SK-N-SH (cell line): ENCODE measurements around the gene ATP6V0E2. TPM values are rescaled to one million over a fixed set of nuclear protein-coding genes. Genes with fewer than 3 reads are reported as not detected.

Experiments
- CTCF ChIA-PET: fragments of 300-600, 350-600 bp; formaldehyde crosslinking; extraction: SDS; loops from one replicate; lab custom pipeline; 2021; lab: Yijun Ruan, JAX
- POLR2A ChIA-PET: fragments of 350-600 bp; sonication (Branson Sonifier 250); formaldehyde crosslinking; extraction: SDS; loops from one replicate; lab custom pipeline; 2020; ENCODE audit warnings: antibody characterized with exemption, inconsistent platforms; lab: Yijun Ruan, JAX
- DNase-seq: peaks from one replicate; pipeline ENCODE4 v3.0.0; 2012
- H2AFZ ChIP-seq: fragments of 200-600 bp; sonication (generic); 2 replicates; pipeline ENCODE4 v1.8.1; 2016; ENCODE audit warnings: antibody characterized with exemption, mild to moderate bottlenecking, low read depth
- H3F3A ChIP-seq: fragments of 200-600 bp; sonication (generic); replicated peaks from 2 replicates; pipeline ENCODE3; 2016; ENCODE audit warnings: antibody characterized with exemption, mild to moderate bottlenecking; ENCODE audit not compliant: insufficient read depth
- H3K27ac ChIP-seq, 2 experiments: fragments of 200-500 bp in 1 of 2; fragments of 200-600 bp in 1 of 2; sonication (Bioruptor generic) in 1 of 2; sonication (generic), shearing (Covaris generic) in 1 of 2; 2 replicates each; pipeline versions ENCODE4 v1.5.1 to v1.6.1; 2014 to 2016; ENCODE audit warnings: low read depth in 2 of 2, inconsistent platforms in 1 of 2, low read length in 1 of 2, mild to moderate bottlenecking in 1 of 2, mixed read lengths in 1 of 2
- H3K27me3 ChIP-seq: fragments of 200-600 bp; sonication (generic), shearing (Covaris generic); 2 replicates; pipeline ENCODE4 v1.6.1; 2016; ENCODE audit warnings: mixed run types; ENCODE audit not compliant: insufficient read depth
- H3K36me3 ChIP-seq, 2 experiments: fragments of 200-500 bp in 1 of 2; fragments of 200-600 bp in 1 of 2; sonication (Bioruptor generic) in 1 of 2; sonication (generic) in 1 of 2; replicated peaks in 1 of 2; 2 replicates each; pipeline versions ENCODE3 to v1.5.1; 2014 to 2016; ENCODE audit warnings: low read length in 1 of 2, mild to moderate bottlenecking in 1 of 2; ENCODE audit not compliant: insufficient read depth in 2 of 2, control insufficient read depth in 1 of 2
- H3K4me1 ChIP-seq, 2 experiments: fragments of 200-500 bp in 1 of 2; fragments of 200-600 bp in 1 of 2; sonication (Bioruptor generic) in 1 of 2; sonication (generic), shearing (Covaris generic) in 1 of 2; 2 replicates each; pipeline versions ENCODE4 v1.5.1 to v1.6.1; 2014 to 2016; ENCODE audit warnings: low read depth in 1 of 2, low read length in 1 of 2, mixed run types in 1 of 2; ENCODE audit not compliant: insufficient read depth in 2 of 2, control insufficient read depth in 1 of 2
- H3K4me2 ChIP-seq: fragments of 200-600 bp; sonication (generic), shearing (Covaris generic); 2 replicates; pipeline ENCODE4 v1.6.1; 2017; ENCODE audit warnings: mixed run types
- H3K4me3 ChIP-seq, 2 experiments: fragments of 200-500 bp in 1 of 2; fragments of 200-600 bp in 1 of 2; sonication (Bioruptor generic) in 1 of 2; sonication (generic), shearing (Covaris generic) in 1 of 2; 2 replicates each; pipeline versions ENCODE4 v1.5.1 to v1.8.1; 2014 to 2016; ENCODE audit warnings: low read depth in 2 of 2, inconsistent platforms in 1 of 2, low read length in 1 of 2, mild to moderate bottlenecking in 1 of 2, mixed read lengths in 1 of 2, moderate library complexity in 1 of 2
- H3K79me2 ChIP-seq: fragments of 200-600 bp; sonication (generic); 2 replicates; pipeline ENCODE4 v1.8.1; 2017; ENCODE audit warnings: mild to moderate bottlenecking; ENCODE audit not compliant: insufficient read depth
- H3K9ac ChIP-seq: fragments of 200-600 bp; sonication (generic); 2 replicates; pipeline ENCODE4 v1.6.1; 2017; ENCODE audit warnings: mixed run types
- H3K9me2 ChIP-seq: fragments of 200-600 bp; sonication (generic); 2 replicates; pipeline ENCODE4 v1.6.1; 2017; ENCODE audit warnings: mixed run types
- H3K9me3 ChIP-seq: fragments of 200-600 bp; sonication (generic); 2 replicates; pipeline ENCODE4 v1.6.1; 2017; ENCODE audit warnings: mixed run types, mild to moderate bottlenecking, moderate library complexity
- H4K20me1 ChIP-seq: fragments of 200-600 bp; sonication (generic); 2 replicates; pipeline ENCODE4 v1.6.1; 2017; ENCODE audit warnings: mild to moderate bottlenecking, mixed run types; ENCODE audit not compliant: insufficient read depth
- ELF1 ChIP-seq: IDR thresholded peaks from 2 replicates; pipeline ENCODE4 v1.4.0; 2012
- EP300 ChIP-seq, 2 experiments: IDR thresholded peaks; 2 replicates each; pipeline versions ENCODE4 v1.4.0 to v1.6.1; 2012; ENCODE audit warnings: borderline replicate concordance in 1 of 2, low read depth in 1 of 2, low read length in 1 of 2
- FOXJ3 ChIP-seq: sonication (generic); formaldehyde crosslinking; IDR thresholded peaks from 2 replicates; pipeline ENCODE4 v1.5.1; 2020; ENCODE audit warnings: mild to moderate bottlenecking, missing genetic modification reagents
- FOXM1 ChIP-seq: IDR thresholded peaks from 2 replicates; pipeline ENCODE4 v1.4.0; 2012; ENCODE audit warnings: low read depth, mild to moderate bottlenecking
- GABPA ChIP-seq: IDR thresholded peaks from 2 replicates; pipeline ENCODE4 v1.4.0; 2012; ENCODE audit warnings: low read depth, mild to moderate bottlenecking
- GATA2 ChIP-seq: sonication (generic); formaldehyde crosslinking; IDR thresholded peaks from 2 replicates; pipeline ENCODE4 v1.5.0; 2020; ENCODE audit warnings: mild to moderate bottlenecking, missing genetic modification reagents
- IRF3 ChIP-seq: fragments of 150-350 bp; IDR thresholded peaks from 2 replicates; pipeline ENCODE4 v1.6.1; 2016; ENCODE audit warnings: mild to moderate bottlenecking, low read depth, low read length
- JUND ChIP-seq: IDR thresholded peaks from 2 replicates; pipeline ENCODE4 v1.4.0; 2012
- MEF2A ChIP-seq: IDR thresholded peaks from 2 replicates; pipeline ENCODE4 v1.4.0; 2012; ENCODE audit warnings: low read depth, borderline replicate concordance
- MXI1 ChIP-seq: IDR thresholded peaks from 2 replicates; pipeline ENCODE4 v1.6.1; 2012; ENCODE audit warnings: mild to moderate bottlenecking, low read depth, low read length, improper control_type of control experiment
- NRF1 ChIP-seq: IDR thresholded peaks from 2 replicates; pipeline ENCODE4 v1.6.1; 2012; ENCODE audit warnings: low read depth, mild to moderate bottlenecking, low read length
- RAD21 ChIP-seq: IDR thresholded peaks from 2 replicates; pipeline ENCODE4 v1.6.1; 2012; ENCODE audit warnings: mild to moderate bottlenecking, low read length
- RCOR1 ChIP-seq: fragments of 150-350 bp; IDR thresholded peaks from 2 replicates; pipeline ENCODE4 v1.6.1; 2017; ENCODE audit warnings: antibody characterized with exemption, low read length
- REST ChIP-seq: IDR thresholded peaks from 2 replicates; pipeline ENCODE4 v1.6.1; 2012; ENCODE audit warnings: mild to moderate bottlenecking, low read depth, low read length, moderate library complexity
- SMC3 ChIP-seq: IDR thresholded peaks from 2 replicates; pipeline ENCODE4 v1.6.1; 2012; ENCODE audit warnings: low read depth, low read length, improper control_type of control experiment
- TAF1 ChIP-seq: IDR thresholded peaks from 2 replicates; pipeline ENCODE4 v1.6.1; 2012; ENCODE audit warnings: low read depth, mild to moderate bottlenecking, low read length, moderate library complexity, borderline replicate concordance
- TCF12 ChIP-seq: IDR thresholded peaks from 2 replicates; pipeline ENCODE4 v1.4.0; 2012
- TEAD4 ChIP-seq: IDR thresholded peaks from 2 replicates; pipeline ENCODE4 v1.4.0; 2012; ENCODE audit warnings: mild to moderate bottlenecking, borderline replicate concordance; ENCODE audit not compliant: insufficient read depth
- USF2 ChIP-seq: fragments of 150-350 bp; IDR thresholded peaks from 2 replicates; pipeline ENCODE4 v1.6.1; 2017; ENCODE audit warnings: antibody characterized with exemption, low read length, low read depth, borderline replicate concordance
- YY1 ChIP-seq: IDR thresholded peaks from 2 replicates; pipeline ENCODE4 v1.4.0; 2012; ENCODE audit warnings: low read depth, mild to moderate bottlenecking
- ZBTB33 ChIP-seq: IDR thresholded peaks from 2 replicates; pipeline ENCODE4 v1.4.0; 2012; ENCODE audit warnings: low read depth, borderline replicate concordance
- WGBS: methylation state at CpG from one replicate; pipeline ENCODE4 v1.1.6; 2017; ENCODE audit warnings: low lambda C conversion rate; 5-methylcytosine and 5-hydroxymethylcytosine counted together
- polyA plus RNA-seq, 3 experiments: library from polyadenylated mRNA; depleted of rRNA; stranded (reverse); fragments of >200 nt; gene quantifications; 2 replicates each; pipeline ENCODE4 v1.2.3, GENCODE V29; 2012

Gene ATP6V0E2
- polyA plus RNA-seq, 1 of the 3 experiments (the other 2 are of a cell fraction): 49.6 TPM

GRCh38 chr7:149832332-149833041, 41.3 kb upstream of the ATP6V0E2 start (continued):
- TF ChIP-seq IRF3 (no peak), TCF12 (no peak), TEAD4 (no peak)

GRCh38 chr7:149833495-149834130, 40.2 kb upstream of the ATP6V0E2 start:
- H4K20me1 ChIP-seq: no peaks in the 10 kb centered on the region
- no peak overlapping the region for H3K9ac ChIP-seq
- no peak overlapping the region for H3K27ac ChIP-seq
- no peak overlapping the region for H2AFZ ChIP-seq
- DNase-seq: no peak
- H3K4me3 ChIP-seq: no peak overlapping the region
- no peaks in the 10 kb centered on the region for H3F3A ChIP-seq
- TF ChIP-seq EP300 (IDR thresholded peaks at IDR 0.05; ENCODE audit: borderline replicate concordance in 1 of 2, low read depth in 1 of 2, low read length in 1 of 2) (no peak), FOXJ3 (CRISPR knock-in tag) (no peak), IRF3 (no peak), ELF1 (no peak), REST (no peak), TAF1 (no peak), ZBTB33 (no peak), MXI1 (no peak), RAD21 (no peak), FOXM1 (no peak), GATA2 (CRISPR knock-in tag) (no peak), SMC3 (no peak), YY1 (no peak), MEF2A (no peak), USF2 (no peak), GABPA (no peak), NRF1 (no peak), RCOR1 (no peak), JUND (no peak)
- TF ChIP-seq, all 33 proteins: peak for 0
- ChIA-PET CTCF (interaction anchor here (1.2 kb wide), 1 partner anchor 44 kb away, joined by 3 read pairs; no protein-coding TSS in a partner anchor), POLR2A (no interaction called here)
- Histone ChIP-seq H3K4me1 (peaks cover 0 to 4% of the 10 kb centered on the region in 2 experiments; a peak in 1 of 4 replicates), H3K4me2 (no peak overlapping the region), H3K79me2 (peaks cover under 1% of the 10 kb centered on the region; the same call in 1 of the 2 replicates), H3K27me3 (peaks cover 38% of the 10 kb centered on the region), H3K9me3 (no peaks in the 10 kb centered on the region), H3K36me3 (no peaks in the 10 kb centered on the region), H3K9me2 (no peaks in the 10 kb centered on the region)
- 54% methylated on average over 11 of the region's 12 CpGs for WGBS
